NB4 (cell line): ENCODE measurements around the gene ZNF90.
"Not testable (repeated sequence)": the region's sequence is repeated elsewhere in the genome, so short reads cannot be mapped to it uniquely, and the experiment has no call there.

Source experiments
- MYC ChIP-seq: IDR thresholded peaks from 2 replicates; pipeline ENCODE4 v1.6.1; 2011; ENCODE audit warnings: low read depth, low read length
- POLR2A ChIP-seq: IDR thresholded peaks from 2 replicates; pipeline ENCODE4 v1.6.1; 2011; ENCODE audit warnings: mild to moderate bottlenecking; ENCODE audit not compliant: insufficient read length; ENCODE audit errors: extremely low read depth
- TF ChIP-seq, protein P1 (sequence below): IDR thresholded peaks from one replicate; pipeline ENCODE4 v1.5.1; 2012; ENCODE audit warnings: low read depth, low read length
- TF ChIP-seq, protein P2 (sequence below): IDR thresholded peaks from 2 replicates; pipeline ENCODE4 v1.6.1; 2011; ENCODE audit warnings: low read depth, low read length

DNA sequence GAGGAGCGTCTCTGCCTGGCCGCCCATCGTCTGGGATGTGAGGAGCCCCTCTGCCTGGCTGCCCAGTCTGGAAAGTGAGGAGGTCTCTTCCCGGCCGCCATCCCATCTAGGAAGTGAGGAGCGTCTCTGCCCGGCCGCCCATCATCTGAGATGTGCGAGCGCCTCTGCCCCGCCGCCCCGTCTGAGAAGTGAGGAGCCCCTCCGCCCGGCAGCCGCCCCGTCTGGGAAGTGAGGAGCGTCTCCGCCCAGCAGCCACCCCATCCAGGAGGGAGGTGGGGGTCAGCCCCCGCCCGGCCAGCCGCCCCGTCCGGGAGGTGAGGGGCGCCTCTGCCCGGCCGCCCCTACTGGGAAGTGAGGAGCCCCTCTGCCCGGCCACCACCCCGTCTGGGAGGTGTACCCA, 59.9 kb downstream of the ZNF90 start:
- TF ChIP-seq, protein P1, sequence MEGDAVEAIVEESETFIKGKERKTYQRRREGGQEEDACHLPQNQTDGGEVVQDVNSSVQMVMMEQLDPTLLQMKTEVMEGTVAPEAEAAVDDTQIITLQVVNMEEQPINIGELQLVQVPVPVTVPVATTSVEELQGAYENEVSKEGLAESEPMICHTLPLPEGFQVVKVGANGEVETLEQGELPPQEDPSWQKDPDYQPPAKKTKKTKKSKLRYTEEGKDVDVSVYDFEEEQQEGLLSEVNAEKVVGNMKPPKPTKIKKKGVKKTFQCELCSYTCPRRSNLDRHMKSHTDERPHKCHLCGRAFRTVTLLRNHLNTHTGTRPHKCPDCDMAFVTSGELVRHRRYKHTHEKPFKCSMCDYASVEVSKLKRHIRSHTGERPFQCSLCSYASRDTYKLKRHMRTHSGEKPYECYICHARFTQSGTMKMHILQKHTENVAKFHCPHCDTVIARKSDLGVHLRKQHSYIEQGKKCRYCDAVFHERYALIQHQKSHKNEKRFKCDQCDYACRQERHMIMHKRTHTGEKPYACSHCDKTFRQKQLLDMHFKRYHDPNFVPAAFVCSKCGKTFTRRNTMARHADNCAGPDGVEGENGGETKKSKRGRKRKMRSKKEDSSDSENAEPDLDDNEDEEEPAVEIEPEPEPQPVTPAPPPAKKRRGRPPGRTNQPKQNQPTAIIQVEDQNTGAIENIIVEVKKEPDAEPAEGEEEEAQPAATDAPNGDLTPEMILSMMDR = not testable (repeated sequence)
- not testable (repeated sequence) for TF ChIP-seq POLR2A, MYC
- TF ChIP-seq, protein P2, sequence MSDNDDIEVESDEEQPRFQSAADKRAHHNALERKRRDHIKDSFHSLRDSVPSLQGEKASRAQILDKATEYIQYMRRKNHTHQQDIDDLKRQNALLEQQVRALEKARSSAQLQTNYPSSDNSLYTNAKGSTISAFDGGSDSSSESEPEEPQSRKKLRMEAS = not testable (repeated sequence)
